Measurements from ENCODE around the gene WWOX. TPM values are rescaled to one million over a fixed set of nuclear protein-coding genes. Genes with fewer than 3 reads are reported as not detected.

Gene WWOX
- polyA plus RNA-seq, 6 donors from 2014 or later: 9.1 to 17.0 (median 12.5) TPM

- Mint-ChIP-seq H3K9me3 (no peaks in the 10 kb centered on the region), H3K36me3 (peaks cover 0 to 8% of the 10 kb centered on the region in 2 donors), H3K27ac (peak overlapping the region in 1 of 6 donors; percentile 4), H3K4me1 (peaks cover 1 to 15% (median 4%) of the 10 kb centered on the region in 3 donors), H3K27me3 (no peaks in the 10 kb centered on the region), H3K4me3 (no peak overlapping the region)
- DNase-seq (no peak), ATAC-seq (ENCODE audit: low read depth in 2 of 2) (no peak)
Observed at GRCh38 chr16:78816499-78817195, 717.2 kb downstream of the WWOX start.

GRCh38 chr16:78817200-78817739 lies 717.8 kb downstream of the WWOX start:
- Mint-ChIP-seq H3K4me3 (no peak overlapping the region), H3K27me3 (no peaks in the 10 kb centered on the region), H3K36me3 (peaks cover 0 to 8% of the 10 kb centered on the region in 2 donors), H3K9me3 (no peaks in the 10 kb centered on the region), H3K27ac (no peak overlapping the region), H3K4me1 (peaks cover 1 to 15% (median 4%) of the 10 kb centered on the region in 3 donors)
- DNase-seq: no peak
- ATAC-seq (ENCODE audit: low read depth in 2 of 2): no peak

GRCh38 chr16:78821335-78821734 lies 721.9 kb downstream of the WWOX start:
- no peak overlapping the region for H3K27ac Mint-ChIP-seq
- peaks cover 1 to 5% (median 1%) of the 10 kb centered on the region in 3 donors for H3K4me1 Mint-ChIP-seq
- H3K4me3 Mint-ChIP-seq: no peak overlapping the region

GRCh38 chr16:78822509-78822908 lies 723.1 kb downstream of the WWOX start:
- peaks cover 0 to 2% (median 0%) of the 10 kb centered on the region in 7 donors for H3K9me3 Mint-ChIP-seq
- H3K27ac Mint-ChIP-seq: peak overlapping the region in 2 of 6 donors; percentile 56 to 58
- H3K36me3 Mint-ChIP-seq: peaks cover 8 to 28% of the 10 kb centered on the region in 2 donors
- no peaks in the 10 kb centered on the region for H3K27me3 Mint-ChIP-seq
- DNase-seq: no peak
- H3K4me3 Mint-ChIP-seq: no peak overlapping the region
- H3K4me1 Mint-ChIP-seq: peaks cover 1 to 5% (median 4%) of the 10 kb centered on the region in 3 donors
- no peak for ATAC-seq (ENCODE audit: low read depth in 2 of 2)

More at GRCh38 chr16:78821335-78821734, 721.9 kb downstream of the WWOX start:
- no peaks in the 10 kb centered on the region for H3K27me3 Mint-ChIP-seq
- no peak for ATAC-seq (ENCODE audit: low read depth in 2 of 2)
- peaks cover 0 to 2% (median 0%) of the 10 kb centered on the region in 7 donors for H3K9me3 Mint-ChIP-seq
- no peak for DNase-seq
- H3K36me3 Mint-ChIP-seq: peaks cover 8 to 19% of the 10 kb centered on the region in 2 donors

- peaks cover 1 to 5% (median 4%) of the 10 kb centered on the region in 3 donors for H3K4me1 Mint-ChIP-seq
- no peak for ATAC-seq (ENCODE audit: low read depth in 2 of 2)
- H3K36me3 Mint-ChIP-seq: peaks cover 8 to 28% of the 10 kb centered on the region in 2 donors
- DNase-seq: no peak
- H3K4me3 Mint-ChIP-seq: no peak overlapping the region
- H3K27me3 Mint-ChIP-seq: no peaks in the 10 kb centered on the region
- H3K9me3 Mint-ChIP-seq: peaks cover 0 to 2% (median 0%) of the 10 kb centered on the region in 7 donors
- H3K27ac Mint-ChIP-seq: peak overlapping the region in 2 of 6 donors; percentile 15 to 58
Observed at GRCh38 chr16:78823027-78823426, 723.6 kb downstream of the WWOX start.

- Mint-ChIP-seq H3K27me3 (no peaks in the 10 kb centered on the region), H3K27ac (no peak overlapping the region), H3K4me3 (no peak overlapping the region), H3K4me1 (peaks cover 0 to 4% (median 0%) of the 10 kb centered on the region in 3 donors), H3K36me3 (peaks cover 5 to 22% of the 10 kb centered on the region in 2 donors), H3K9me3 (peaks cover 0 to 2% (median 0%) of the 10 kb centered on the region in 7 donors)
- no peak for ATAC-seq (ENCODE audit: low read depth in 2 of 2)
- no peak for DNase-seq
Observed at GRCh38 chr16:78829280-78829679, 729.8 kb downstream of the WWOX start.

- Mint-ChIP-seq H3K4me3 (no peak overlapping the region), H3K4me1 (peaks cover 0 to 4% (median 0%) of the 10 kb centered on the region in 3 donors), H3K27me3 (no peaks in the 10 kb centered on the region), H3K27ac (no peak overlapping the region), H3K36me3 (peaks cover 0 to 12% of the 10 kb centered on the region in 2 donors), H3K9me3 (no peaks in the 10 kb centered on the region)
- ATAC-seq (ENCODE audit: low read depth in 2 of 2) (no peak), DNase-seq (no peak)
Observed at GRCh38 chr16:78830599-78830998, 731.1 kb downstream of the WWOX start.

- peaks cover 0 to 5% (median 4%) of the 10 kb centered on the region in 3 donors for H3K4me1 Mint-ChIP-seq
- H3K4me3 Mint-ChIP-seq: no peak overlapping the region
- DNase-seq: no peak
- no peaks in the 10 kb centered on the region for H3K27me3 Mint-ChIP-seq
- no peaks in the 10 kb centered on the region for H3K9me3 Mint-ChIP-seq
- no peak overlapping the region for H3K27ac Mint-ChIP-seq
- H3K36me3 Mint-ChIP-seq: peaks cover 0 to 7% of the 10 kb centered on the region in 2 donors
- ATAC-seq (ENCODE audit: low read depth in 2 of 2): no peak
Observed at GRCh38 chr16:78832100-78832499, 732.6 kb downstream of the WWOX start.

- Mint-ChIP-seq H3K27ac (peak overlapping the region in 1 of 6 donors; percentile 78), H3K4me3 (no peak overlapping the region), H3K36me3 (peaks cover 5 to 12% of the 10 kb centered on the region in 2 donors), H3K4me1 (peaks cover 4 to 8% (median 7%) of the 10 kb centered on the region in 3 donors), H3K27me3 (no peaks in the 10 kb centered on the region), H3K9me3 (no peaks in the 10 kb centered on the region)
- DNase-seq: no peak
- ATAC-seq (ENCODE audit: low read depth in 2 of 2): no peak
Observed at GRCh38 chr16:78836802-78837491, 737.5 kb downstream of the WWOX start.

- ATAC-seq (ENCODE audit: low read depth in 2 of 2) (no peak), DNase-seq (no peak)
- H3K27ac Mint-ChIP-seq: peak overlapping the region in 1 of 6 donors; percentile 71
- peaks cover 8 to 12% of the 10 kb centered on the region in 2 donors for H3K36me3 Mint-ChIP-seq
- H3K9me3 Mint-ChIP-seq: no peaks in the 10 kb centered on the region
- no peaks in the 10 kb centered on the region for H3K27me3 Mint-ChIP-seq
- H3K4me1 Mint-ChIP-seq: peaks cover 10 to 15% (median 13%) of the 10 kb centered on the region in 3 donors
- no peak overlapping the region for H3K4me3 Mint-ChIP-seq
Observed at GRCh38 chr16:78837706-78838105, 738.3 kb downstream of the WWOX start.

- H3K27ac Mint-ChIP-seq: peak overlapping the region in 2 of 6 donors; percentile 44 to 71
Observed at GRCh38 chr16:78838276-78838675, 738.8 kb downstream of the WWOX start.

GRCh38 chr16:78842950-78843349 lies 743.5 kb downstream of the WWOX start:
- no peaks in the 10 kb centered on the region for H3K9me3 Mint-ChIP-seq
- peaks cover 18% of the 10 kb centered on the region in 3 donors for H3K4me1 Mint-ChIP-seq
- H3K27me3 Mint-ChIP-seq: no peaks in the 10 kb centered on the region
- no peak overlapping the region for H3K4me3 Mint-ChIP-seq
- H3K27ac Mint-ChIP-seq: no peak overlapping the region
- DNase-seq: no peak
- H3K36me3 Mint-ChIP-seq: peaks cover 7 to 8% of the 10 kb centered on the region in 2 donors
- no peak for ATAC-seq (ENCODE audit: low read depth in 2 of 2)

More at GRCh38 chr16:78838276-78838675, 738.8 kb downstream of the WWOX start:
- Mint-ChIP-seq H3K27me3 (no peaks in the 10 kb centered on the region), H3K9me3 (no peaks in the 10 kb centered on the region), H3K36me3 (peaks cover 8 to 12% of the 10 kb centered on the region in 2 donors), H3K4me3 (no peak overlapping the region), H3K4me1 (peaks cover 15 to 21% (median 19%) of the 10 kb centered on the region in 3 donors)
- DNase-seq (no peak), ATAC-seq (ENCODE audit: low read depth in 2 of 2) (no peak)

GRCh38 chr16:78843978-78844377 lies 744.5 kb downstream of the WWOX start:
- H3K4me1 Mint-ChIP-seq: peaks cover 18 to 20% (median 18%) of the 10 kb centered on the region in 3 donors
- peak overlapping the region in 1 of 6 donors; percentile 83 for H3K27ac Mint-ChIP-seq
- DNase-seq (no peak), ATAC-seq (ENCODE audit: low read depth in 2 of 2) (no peak)
- H3K36me3 Mint-ChIP-seq: peaks cover 7 to 8% of the 10 kb centered on the region in 2 donors
- no peaks in the 10 kb centered on the region for H3K27me3 Mint-ChIP-seq
- no peaks in the 10 kb centered on the region for H3K9me3 Mint-ChIP-seq
- no peak overlapping the region for H3K4me3 Mint-ChIP-seq

Measured in naive B cell (primary cell).